ENCODE measurements around the gene DCDC2B.
A peak's percentile ranks its signal among the peaks of the same experiment; 100 is the strongest.

DNA sequence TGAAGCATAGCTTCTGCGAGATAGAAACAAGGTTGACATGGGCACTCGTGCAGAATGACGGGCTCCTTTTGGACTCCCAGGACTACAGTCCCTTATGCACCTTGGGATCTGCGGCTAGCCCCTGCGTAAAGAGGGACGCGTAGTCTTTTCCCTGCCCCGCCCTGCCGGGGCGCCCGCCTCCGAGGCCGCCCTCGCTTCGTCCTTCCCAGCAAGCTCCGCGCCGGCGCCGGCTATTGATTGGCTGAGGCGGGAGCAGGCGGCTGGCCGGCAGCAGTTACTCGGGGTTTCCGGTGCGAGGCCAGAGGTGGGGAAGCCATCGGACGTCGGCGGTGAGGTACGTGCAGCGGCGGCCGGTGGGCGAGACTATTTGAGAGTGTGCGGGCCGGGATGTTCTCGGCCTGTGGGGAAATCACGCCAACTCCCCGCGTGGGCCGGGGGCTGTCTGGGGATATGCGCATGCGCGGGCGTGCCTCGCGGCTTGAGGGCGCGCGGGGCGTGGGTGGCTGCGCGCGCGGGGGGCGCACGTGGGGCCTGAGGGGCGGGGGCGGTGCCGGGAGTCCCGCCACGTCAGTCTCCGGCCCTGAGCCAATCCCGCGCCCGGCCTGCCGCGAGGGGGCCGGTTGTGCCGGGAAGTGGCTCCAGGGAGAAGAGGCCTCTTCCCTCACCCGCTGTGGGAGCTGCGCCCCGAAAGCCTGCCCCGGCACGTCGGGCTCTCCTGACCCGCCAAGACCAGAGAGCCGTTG is 29.3 kb upstream of the DCDC2B start, which contains the start of gene TXLNA:
- TF ChIP-seq CTCF (IDR thresholded peaks at IDR 0.05): peak in 2 of 5 experiments; percentile 45 to 46
- TF ChIP-seq POLR2A (IDR thresholded peaks at IDR 0.05): peak; percentile 50 to 56

Data from tibial nerve (tissue), 3 donors.